ENCODE data around the gene MTSS2. TPM values are rescaled to one million over a fixed set of nuclear protein-coding genes. Genes with fewer than 3 reads are reported as not detected.

MTSS2 gene
- total RNA-seq, 3 donors from 2014 or later (not counting 1 experiment from before 2014, with no cell fraction given) = 3.8 to 8.8 (median 4.4) TPM

DNA sequence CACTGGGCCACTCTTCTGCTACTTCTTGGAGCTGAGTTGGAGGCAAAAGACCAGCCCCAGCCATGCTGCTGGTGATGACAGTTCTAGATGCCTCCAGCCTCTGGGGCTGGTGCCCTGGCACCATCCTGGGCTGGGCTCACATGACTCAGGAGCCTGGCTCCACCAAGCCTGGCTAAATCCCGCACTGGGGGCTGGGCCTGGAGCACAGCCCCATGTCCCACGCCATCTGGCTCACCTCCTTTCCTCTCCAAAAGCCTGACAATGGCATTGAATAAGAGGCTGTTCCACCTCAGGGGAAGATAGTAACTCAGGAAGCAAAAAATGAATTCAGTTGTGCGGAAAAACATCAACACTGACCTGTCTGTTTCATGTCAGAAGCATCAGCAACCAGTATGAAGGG lies 45.1 kb upstream of the MTSS2 start:
- H3K36me3 Mint-ChIP-seq = no peaks in the 10 kb centered on the region
- no peak overlapping the region for H3K27ac Mint-ChIP-seq
- H3K9me3 Mint-ChIP-seq = no peaks in the 10 kb centered on the region
- H3K4me1 ChIP-seq (ENCODE audit: control insufficient read depth, insufficient read depth, low read length) = no peaks in the 10 kb centered on the region
- 100% methylated on average over 3 of the region's 3 CpGs for WGBS (ENCODE audit: insufficient coverage)
- H3K9me3 ChIP-seq (ENCODE audit: control insufficient read depth, insufficient read depth, low read length) = no peaks in the 10 kb centered on the region
- DNase-seq (no peak), ATAC-seq (no peak)
- H3K4me1 Mint-ChIP-seq = no peaks in the 10 kb centered on the region
- H3K27ac ChIP-seq (ENCODE audit: low read length) = no peak overlapping the region
- no peak overlapping the region for H3K4me3 ChIP-seq (ENCODE audit: low read length)
- intact Hi-C loops (cut with micrococcal nuclease) = no loop called here
- H3K36me3 ChIP-seq (ENCODE audit: control insufficient read depth, insufficient read depth, low read length) = peaks cover 23% of the 10 kb centered on the region
- H3K4me3 Mint-ChIP-seq = no peak overlapping the region
- TF ChIP-seq, protein P1, sequence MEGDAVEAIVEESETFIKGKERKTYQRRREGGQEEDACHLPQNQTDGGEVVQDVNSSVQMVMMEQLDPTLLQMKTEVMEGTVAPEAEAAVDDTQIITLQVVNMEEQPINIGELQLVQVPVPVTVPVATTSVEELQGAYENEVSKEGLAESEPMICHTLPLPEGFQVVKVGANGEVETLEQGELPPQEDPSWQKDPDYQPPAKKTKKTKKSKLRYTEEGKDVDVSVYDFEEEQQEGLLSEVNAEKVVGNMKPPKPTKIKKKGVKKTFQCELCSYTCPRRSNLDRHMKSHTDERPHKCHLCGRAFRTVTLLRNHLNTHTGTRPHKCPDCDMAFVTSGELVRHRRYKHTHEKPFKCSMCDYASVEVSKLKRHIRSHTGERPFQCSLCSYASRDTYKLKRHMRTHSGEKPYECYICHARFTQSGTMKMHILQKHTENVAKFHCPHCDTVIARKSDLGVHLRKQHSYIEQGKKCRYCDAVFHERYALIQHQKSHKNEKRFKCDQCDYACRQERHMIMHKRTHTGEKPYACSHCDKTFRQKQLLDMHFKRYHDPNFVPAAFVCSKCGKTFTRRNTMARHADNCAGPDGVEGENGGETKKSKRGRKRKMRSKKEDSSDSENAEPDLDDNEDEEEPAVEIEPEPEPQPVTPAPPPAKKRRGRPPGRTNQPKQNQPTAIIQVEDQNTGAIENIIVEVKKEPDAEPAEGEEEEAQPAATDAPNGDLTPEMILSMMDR (IDR thresholded peaks at IDR 0.05) = no peak
- no peaks in the 10 kb centered on the region for H3K27me3 Mint-ChIP-seq (ENCODE audit: low read depth in 2 of 2)
- H3K27me3 ChIP-seq (ENCODE audit: control insufficient read depth, insufficient read depth, low read length) = no peaks in the 10 kb centered on the region

DNA sequence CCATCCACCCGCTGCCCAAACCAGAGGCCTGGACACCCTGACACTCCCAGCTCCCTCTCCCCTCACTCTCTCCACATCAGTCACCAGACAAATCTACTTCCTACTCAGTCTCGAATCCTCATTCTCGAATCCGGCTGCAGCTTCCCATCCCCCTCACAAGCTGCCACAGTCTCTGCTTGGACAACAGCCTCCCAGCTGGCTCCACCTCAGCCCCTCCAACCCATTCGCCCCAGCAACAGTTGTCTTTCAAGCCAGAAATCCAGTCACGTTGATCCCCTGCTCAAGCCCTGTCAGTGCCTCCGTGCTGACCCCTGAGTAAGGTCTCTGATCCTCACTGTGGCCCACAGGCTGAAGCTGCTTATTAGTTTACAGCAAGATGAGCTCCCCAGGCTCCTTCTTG lies 44.2 kb upstream of the MTSS2 start:
- Mint-ChIP-seq H3K27ac (peak overlapping the region in 1 of 2 donors; percentile 67), H3K4me1 (no peaks in the 10 kb centered on the region)

DNA sequence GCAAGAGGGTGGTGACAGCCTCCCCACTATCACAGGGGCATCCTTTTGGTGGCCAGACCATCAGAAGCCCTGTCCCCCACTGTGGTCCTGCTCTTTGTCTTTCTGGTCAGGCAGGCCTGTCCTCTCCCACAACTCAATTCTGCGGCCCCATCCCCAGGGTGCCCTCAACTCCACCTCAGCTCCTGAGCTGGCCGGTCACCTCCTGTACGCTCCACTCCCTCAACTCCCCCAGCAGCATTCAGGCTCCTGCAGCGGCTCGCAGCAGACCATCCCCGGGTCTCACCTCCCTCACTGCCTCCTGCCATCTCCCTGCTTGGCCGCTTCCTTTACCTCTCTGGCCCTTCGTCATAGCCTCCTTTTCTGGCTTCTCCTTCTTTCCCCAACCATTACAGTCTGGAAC lies 43.4 kb upstream of the MTSS2 start:
- H3K27ac Mint-ChIP-seq = no peak overlapping the region
- no peaks in the 10 kb centered on the region for H3K27me3 ChIP-seq (ENCODE audit: control insufficient read depth, insufficient read depth, low read length)
- H3K4me1 ChIP-seq (ENCODE audit: control insufficient read depth, insufficient read depth, low read length) = no peaks in the 10 kb centered on the region
- no peak for ATAC-seq
- H3K9me3 Mint-ChIP-seq = no peaks in the 10 kb centered on the region
- no peak for DNase-seq
- H3K4me1 Mint-ChIP-seq = no peaks in the 10 kb centered on the region
- H3K27me3 Mint-ChIP-seq (ENCODE audit: low read depth in 2 of 2) = no peaks in the 10 kb centered on the region
- TF ChIP-seq, protein P1 (IDR thresholded peaks at IDR 0.05) = no peak
- WGBS (ENCODE audit: insufficient coverage) = over 99% methylated on average over 8 of the region's 8 CpGs
- H3K4me3 Mint-ChIP-seq = no peak overlapping the region
- H3K27ac ChIP-seq (ENCODE audit: low read length) = no peak overlapping the region
- H3K4me3 ChIP-seq (ENCODE audit: low read length) = no peak overlapping the region
- no peaks in the 10 kb centered on the region for H3K9me3 ChIP-seq (ENCODE audit: control insufficient read depth, insufficient read depth, low read length)
- peaks cover 24% of the 10 kb centered on the region for H3K36me3 ChIP-seq (ENCODE audit: control insufficient read depth, insufficient read depth, low read length)
- intact Hi-C loops (cut with micrococcal nuclease) = no loop called here
- H3K36me3 Mint-ChIP-seq = no peaks in the 10 kb centered on the region

More for the DNA sequence above, 44.2 kb upstream of the MTSS2 start:
- TF ChIP-seq, protein P1 (IDR thresholded peaks at IDR 0.05) = no peak
- H3K4me1 ChIP-seq (ENCODE audit: control insufficient read depth, insufficient read depth, low read length) = no peaks in the 10 kb centered on the region
- no peak overlapping the region for H3K4me3 ChIP-seq (ENCODE audit: low read length)
- H3K36me3 ChIP-seq (ENCODE audit: control insufficient read depth, insufficient read depth, low read length) = peaks cover 24% of the 10 kb centered on the region
- WGBS (ENCODE audit: insufficient coverage) = 96% methylated on average over 7 of the region's 7 CpGs
- H3K9me3 Mint-ChIP-seq = no peaks in the 10 kb centered on the region
- H3K9me3 ChIP-seq (ENCODE audit: control insufficient read depth, insufficient read depth, low read length) = no peaks in the 10 kb centered on the region
- no peak overlapping the region for H3K4me3 Mint-ChIP-seq
- no peaks in the 10 kb centered on the region for H3K27me3 Mint-ChIP-seq (ENCODE audit: low read depth in 2 of 2)
- intact Hi-C loops (cut with micrococcal nuclease) = no loop called here
- ATAC-seq = no peak
- no peaks in the 10 kb centered on the region for H3K27me3 ChIP-seq (ENCODE audit: control insufficient read depth, insufficient read depth, low read length)
- DNase-seq = no peak
- no peaks in the 10 kb centered on the region for H3K36me3 Mint-ChIP-seq
- no peak overlapping the region for H3K27ac ChIP-seq (ENCODE audit: low read length)

DNA sequence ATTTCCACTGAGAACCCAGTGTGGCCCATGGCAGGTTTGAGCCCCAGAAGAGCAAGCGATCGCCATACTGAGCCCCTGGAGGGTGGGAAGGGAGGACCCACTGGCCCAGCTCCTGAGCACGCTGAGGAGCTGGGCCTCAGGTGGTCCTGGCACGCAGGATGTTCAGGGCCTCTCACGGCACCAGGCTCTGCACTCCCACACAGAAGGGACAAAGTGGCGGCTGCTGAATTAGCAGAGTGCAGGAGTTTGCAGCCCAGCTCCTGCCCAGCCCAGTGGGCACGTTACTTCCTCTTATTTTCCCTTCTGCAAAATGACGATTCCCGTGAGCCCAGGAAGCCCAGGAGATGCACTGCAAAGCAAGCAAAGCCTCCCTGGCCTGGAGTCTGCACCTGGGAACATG lies 42.3 kb upstream of the MTSS2 start:
- no peak overlapping the region for H3K4me3 ChIP-seq (ENCODE audit: low read length)

More for the DNA sequence above, 42.3 kb upstream of the MTSS2 start:
- Mint-ChIP-seq H3K4me3 (no peak overlapping the region), H3K9me3 (no peaks in the 10 kb centered on the region), H3K4me1 (no peaks in the 10 kb centered on the region), H3K27ac (no peak overlapping the region), H3K36me3 (no peaks in the 10 kb centered on the region), H3K27me3 (ENCODE audit: low read depth in 2 of 2) (no peaks in the 10 kb centered on the region)
- Histone ChIP-seq H3K4me1 (ENCODE audit: control insufficient read depth, insufficient read depth, low read length) (no peaks in the 10 kb centered on the region), H3K27me3 (ENCODE audit: control insufficient read depth, insufficient read depth, low read length) (no peaks in the 10 kb centered on the region), H3K9me3 (ENCODE audit: control insufficient read depth, insufficient read depth, low read length) (no peaks in the 10 kb centered on the region), H3K36me3 (ENCODE audit: control insufficient read depth, insufficient read depth, low read length) (peaks cover 24% of the 10 kb centered on the region), H3K27ac (ENCODE audit: low read length) (no peak overlapping the region)
- DNase-seq = no peak
- intact Hi-C loops (cut with micrococcal nuclease) = no loop called here
- TF ChIP-seq, protein P1 (IDR thresholded peaks at IDR 0.05) = no peak
- ATAC-seq = no peak
- WGBS (ENCODE audit: insufficient coverage) = 81% methylated on average over 9 of the region's 9 CpGs
